H1 (cell line): ENCODE measurements around the gene R3HDM1. TPM values are rescaled to one million over a fixed set of nuclear protein-coding genes. Genes with fewer than 3 reads are reported as not detected.

Experiments
- CEBPB ChIP-seq: IDR thresholded peaks from 2 replicates; pipeline ENCODE4 v1.6.1; 2012; ENCODE audit warnings: low read depth, low read length
- SAP30 ChIP-seq: fragments of 300-600 bp; sonication (generic); IDR thresholded peaks from 2 replicates; pipeline ENCODE4 v1.7.1; 2012; ENCODE audit warnings: low read length, moderate library complexity, mild to moderate bottlenecking, inconsistent platforms; ENCODE audit not compliant: insufficient read depth, insufficient replicate concordance
- TEAD4 ChIP-seq: IDR thresholded peaks from 2 replicates; pipeline ENCODE4 v1.6.1; 2012; ENCODE audit warnings: low read depth, low read length, inconsistent platforms, mixed read lengths
- polyA plus RNA-seq, 7 experiments: library from polyadenylated mRNA; depleted of rRNA in 3 of 7; stranded (reverse) in 5 of 7; unstranded in 2 of 7; fragments of >200 nt in 5 of 7; fragments of 200-250 nt in 2 of 7; gene quantifications; 1 replicate in 5 of 7; 2 replicates in 1 of 7; 4 replicates in 1 of 7; pipeline versions ENCODE4 v1.2.1 to v1.2.3, GENCODE V29; 2011 to 2013; ENCODE audit warnings: missing spikeins in 2 of 7, mixed read lengths in 2 of 7
- total RNA-seq: library from RNA; stranded (reverse); fragmentation: NEBNext Ultra II Directional; extraction: Animal tissue kit (Norgen Biotek cat#: 25700); gene quantifications from 2 replicates; pipeline ENCODE4 v1.2.1, GENCODE V29; 2021

The R3HDM1 gene
- total and polyA plus RNA-seq, 2 of the 8 experiments (the other 6 are each of a cell fraction or from before 2014, with no cell fraction given), result 77.7 to 120 TPM

- TF ChIP-seq CEBPB, result no peak
- TF ChIP-seq TEAD4, result no peak
- no peak for TF ChIP-seq SAP30
Observed at GRCh38 chr2:135563793-135564192, 32.5 kb downstream of the R3HDM1 start (continued).
